Fibroblast of mammary gland (primary cell): Measurements from ENCODE around the gene MLPH.

Experiments used
- DNase-seq: peaks from one replicate; pipeline ENCODE4 v3.0.0-alpha.2; 2010; ENCODE audit warnings: low read depth
- H3K4me3 ChIP-seq: 2 replicates; pipeline ENCODE4 v1.5.1; 2011; ENCODE audit warnings: low read depth, mild to moderate bottlenecking, low read length, moderate library complexity; ENCODE audit not compliant: control insufficient read depth
- TF ChIP-seq, protein P1 (sequence below): conservative IDR thresholded peaks from 2 replicates; pipeline ENCODE4 v1.5.1; 2011; ENCODE audit warnings: low read depth, low read length, inconsistent platforms; ENCODE audit not compliant: control insufficient read depth, insufficient read depth

Gene MLPH

DNA sequence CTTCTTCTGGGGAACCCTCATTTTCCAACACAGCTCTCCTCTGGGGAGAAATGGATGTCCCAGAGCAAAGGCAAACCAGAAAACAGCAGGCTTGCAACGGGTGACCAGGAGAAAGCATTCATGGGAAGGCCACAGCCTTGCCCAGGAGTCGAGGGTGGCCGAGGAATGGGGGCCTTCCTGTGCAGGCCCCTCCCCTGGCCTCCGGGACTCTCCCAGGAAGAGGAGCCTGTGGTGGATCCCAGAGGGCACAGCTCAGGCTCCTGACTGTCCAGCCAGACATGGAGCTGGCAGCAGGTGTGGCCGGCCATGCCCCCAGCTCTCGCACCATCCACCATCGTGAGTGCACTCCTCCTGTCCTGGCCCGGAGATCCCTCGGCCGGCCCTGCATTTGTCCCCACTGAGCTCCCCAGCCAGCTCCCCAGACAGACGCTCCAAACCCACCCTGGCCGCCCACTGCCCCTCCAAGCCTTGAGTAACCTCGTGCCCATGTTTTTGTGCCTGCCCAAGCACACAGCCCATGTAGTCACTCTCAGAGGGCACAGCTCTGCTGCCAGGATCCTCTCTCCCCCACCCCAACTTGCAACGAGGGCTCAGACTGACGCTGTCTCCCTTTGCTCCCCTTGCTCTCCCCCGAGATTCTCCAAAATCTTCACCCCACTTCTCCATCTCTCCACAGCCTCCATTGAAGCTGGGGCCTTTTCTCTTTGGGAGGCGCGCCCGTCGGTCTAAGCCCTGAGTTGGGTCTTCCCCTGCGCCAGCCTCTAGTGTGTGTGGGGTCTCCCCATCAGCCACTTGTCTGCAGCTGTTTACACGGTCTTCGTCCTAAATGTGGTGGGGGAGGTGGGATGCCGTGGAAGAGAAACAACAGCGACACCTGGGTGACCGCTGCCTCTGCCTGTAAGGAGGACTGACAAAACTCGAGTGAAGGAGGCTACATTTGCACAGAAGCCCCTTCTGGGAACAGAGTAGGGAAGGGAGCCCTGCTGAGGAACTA, 89.1 kb downstream of the MLPH start:
- DNase-seq = no peak
- TF ChIP-seq, protein P1, sequence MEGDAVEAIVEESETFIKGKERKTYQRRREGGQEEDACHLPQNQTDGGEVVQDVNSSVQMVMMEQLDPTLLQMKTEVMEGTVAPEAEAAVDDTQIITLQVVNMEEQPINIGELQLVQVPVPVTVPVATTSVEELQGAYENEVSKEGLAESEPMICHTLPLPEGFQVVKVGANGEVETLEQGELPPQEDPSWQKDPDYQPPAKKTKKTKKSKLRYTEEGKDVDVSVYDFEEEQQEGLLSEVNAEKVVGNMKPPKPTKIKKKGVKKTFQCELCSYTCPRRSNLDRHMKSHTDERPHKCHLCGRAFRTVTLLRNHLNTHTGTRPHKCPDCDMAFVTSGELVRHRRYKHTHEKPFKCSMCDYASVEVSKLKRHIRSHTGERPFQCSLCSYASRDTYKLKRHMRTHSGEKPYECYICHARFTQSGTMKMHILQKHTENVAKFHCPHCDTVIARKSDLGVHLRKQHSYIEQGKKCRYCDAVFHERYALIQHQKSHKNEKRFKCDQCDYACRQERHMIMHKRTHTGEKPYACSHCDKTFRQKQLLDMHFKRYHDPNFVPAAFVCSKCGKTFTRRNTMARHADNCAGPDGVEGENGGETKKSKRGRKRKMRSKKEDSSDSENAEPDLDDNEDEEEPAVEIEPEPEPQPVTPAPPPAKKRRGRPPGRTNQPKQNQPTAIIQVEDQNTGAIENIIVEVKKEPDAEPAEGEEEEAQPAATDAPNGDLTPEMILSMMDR = no peak
- H3K4me3 ChIP-seq = no peak overlapping the region

GRCh38 chr2:237576974-237577373, 89.9 kb downstream of the MLPH start:
- no peak for DNase-seq
- H3K4me3 ChIP-seq = no peak overlapping the region
- TF ChIP-seq, protein P1 = no peak

- no peak overlapping the region for H3K4me3 ChIP-seq
- no peak for DNase-seq
- TF ChIP-seq, protein P1 = no peak
These were observed 90.4 kb downstream of the MLPH start for GRCh38 chr2:237577458-237577857.

GRCh38 chr2:237577956-237578870, 91.2 kb downstream of the MLPH start:
- TF ChIP-seq, protein P1 = no peak
- DNase-seq = no peak

DNA sequence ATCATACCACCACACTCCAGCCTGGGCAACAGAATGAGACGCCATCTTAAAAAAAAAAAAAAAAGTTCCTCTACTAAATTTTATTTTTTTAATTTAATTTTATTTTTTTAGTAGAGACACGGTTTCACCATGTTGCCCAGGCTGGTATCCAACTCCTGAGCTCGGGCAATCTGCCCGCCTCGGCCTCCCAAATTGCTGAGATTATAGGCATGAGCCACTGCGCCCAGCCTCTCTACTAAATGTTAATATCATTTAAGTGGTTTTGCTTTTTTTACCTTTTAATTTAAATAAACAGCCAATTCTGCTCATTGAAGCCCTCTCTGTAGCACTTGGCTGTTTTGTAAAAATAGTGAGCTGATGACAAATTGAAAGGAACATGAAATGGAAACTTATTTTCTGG, 94.3 kb downstream of the MLPH start:
- DNase-seq = no peak
- TF ChIP-seq, protein P1 = no peak
- H3K4me3 ChIP-seq = no peak overlapping the region

More at GRCh38 chr2:237577956-237578870, 91.2 kb downstream of the MLPH start:
- H3K4me3 ChIP-seq = no peak overlapping the region
